Activated T-cell treated with anti-CD3 and anti-CD28 coated beads for 1 hour (primary cell): Measurements from ENCODE around the gene ACTL6B.
"Not testable (repeated sequence)": the region's sequence is repeated elsewhere in the genome, so short reads cannot be mapped to it uniquely, and the experiment has no call there.

ENCODE experiments used
- DNase-seq: peaks from one replicate; pipeline ENCODE4 v3.0.0-alpha.2; 2020; ENCODE audit warnings: low read depth

ACTL6B gene

DNA sequence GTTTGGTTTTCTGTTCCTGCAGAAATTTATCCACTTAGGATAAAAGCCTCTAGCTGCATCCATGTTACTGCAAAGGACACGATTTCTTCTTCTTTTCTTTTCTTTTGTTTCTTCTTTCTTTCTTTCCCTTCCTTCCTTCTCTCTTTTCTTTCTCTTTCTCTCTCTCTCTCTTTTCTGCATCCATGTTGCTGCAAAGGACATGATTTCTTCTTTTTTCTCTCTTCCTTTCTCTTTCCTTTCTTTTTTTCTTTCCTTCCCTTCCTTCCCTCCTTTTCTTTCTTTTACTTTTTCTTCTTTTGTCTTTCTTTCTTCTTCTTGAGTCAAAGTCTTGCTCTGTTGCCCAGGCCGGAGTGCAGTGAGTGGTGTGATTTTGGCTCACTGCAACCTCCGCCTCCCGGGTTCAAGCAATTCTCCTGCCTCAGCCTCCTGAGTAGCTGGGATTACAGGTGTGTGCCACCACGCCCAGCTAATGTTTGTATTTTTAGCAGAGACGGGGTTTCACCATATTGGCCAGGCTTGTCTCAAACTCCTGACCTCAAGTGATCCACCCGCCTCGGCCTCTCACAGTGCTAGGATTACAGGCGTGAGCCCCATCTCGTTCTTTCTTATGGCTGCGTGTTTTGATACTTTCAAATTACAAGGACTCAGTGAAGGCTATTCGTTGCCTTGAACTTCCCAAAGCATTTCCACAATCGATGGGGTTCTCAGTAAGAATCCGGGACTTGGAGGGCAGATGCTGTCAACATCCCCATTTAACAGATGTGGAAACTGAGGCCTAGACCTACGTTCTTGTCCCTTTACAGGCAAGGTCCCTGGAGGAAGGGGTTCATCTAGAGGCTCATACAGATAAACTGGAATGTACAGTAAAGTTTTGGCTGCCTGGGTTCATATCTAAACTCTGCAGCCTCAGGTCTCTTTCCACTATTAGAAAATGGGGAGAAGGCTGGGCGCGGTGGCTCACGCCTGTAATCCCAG is 15.4 kb upstream of the ACTL6B start:
- no peak for DNase-seq

DNA sequence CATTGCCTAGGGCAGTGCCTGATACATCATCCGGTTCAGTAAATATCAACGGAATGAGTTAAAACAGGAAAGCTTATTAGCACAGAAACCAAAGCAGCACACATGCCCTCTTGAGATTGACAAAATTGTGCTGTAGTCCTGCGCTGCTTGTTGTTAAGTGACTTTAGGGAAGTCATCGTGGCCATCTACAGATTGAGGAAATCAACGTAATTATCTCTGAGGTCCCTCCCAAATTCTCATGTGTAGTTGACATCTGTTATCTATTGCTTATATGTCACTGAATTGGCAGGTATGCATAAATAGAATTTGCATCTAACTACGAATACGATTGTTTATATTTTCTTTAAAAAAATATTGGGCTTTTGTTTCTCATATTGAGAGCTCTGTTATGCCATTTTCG is 13.8 kb upstream of the ACTL6B start:
- no peak for DNase-seq

DNA sequence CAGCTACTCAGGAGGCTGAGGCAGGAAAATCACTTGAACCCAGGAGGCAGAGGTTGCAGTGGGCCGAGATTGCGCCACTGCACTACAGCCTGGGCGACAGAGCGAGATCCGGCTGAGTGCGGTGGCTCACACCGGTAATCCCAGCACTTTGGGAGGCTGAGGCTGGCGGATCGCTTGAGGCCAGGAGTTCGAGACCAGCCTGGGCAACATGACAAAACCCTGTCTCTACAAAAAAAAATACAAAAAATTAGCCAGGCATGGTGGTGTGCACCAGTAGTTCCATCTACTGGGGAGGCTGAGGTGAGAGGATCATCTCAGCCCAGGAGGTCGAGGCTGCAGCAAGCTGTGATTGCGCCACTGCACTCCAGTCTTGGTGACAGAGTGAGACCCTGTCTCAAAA is 12.9 kb upstream of the ACTL6B start:
- not testable (repeated sequence) for DNase-seq

DNA sequence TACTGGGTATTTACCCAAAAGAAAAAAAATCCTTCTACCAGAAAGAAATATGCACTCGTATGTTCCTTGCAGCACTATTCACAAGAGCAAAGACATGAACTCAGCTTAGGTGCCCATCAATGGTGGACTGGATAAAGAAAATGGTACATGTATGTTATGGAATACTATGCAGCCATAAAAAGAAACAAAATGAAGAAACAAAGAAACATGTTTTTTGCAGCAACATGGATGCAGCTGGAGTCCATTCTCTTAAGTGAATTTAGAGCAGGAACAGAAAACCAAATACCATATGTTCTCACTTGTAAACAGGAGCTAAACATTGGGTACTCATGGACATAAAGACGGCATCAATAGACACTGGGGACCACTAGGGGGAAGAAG is 11.8 kb upstream of the ACTL6B start:
- DNase-seq, result no peak

DNA sequence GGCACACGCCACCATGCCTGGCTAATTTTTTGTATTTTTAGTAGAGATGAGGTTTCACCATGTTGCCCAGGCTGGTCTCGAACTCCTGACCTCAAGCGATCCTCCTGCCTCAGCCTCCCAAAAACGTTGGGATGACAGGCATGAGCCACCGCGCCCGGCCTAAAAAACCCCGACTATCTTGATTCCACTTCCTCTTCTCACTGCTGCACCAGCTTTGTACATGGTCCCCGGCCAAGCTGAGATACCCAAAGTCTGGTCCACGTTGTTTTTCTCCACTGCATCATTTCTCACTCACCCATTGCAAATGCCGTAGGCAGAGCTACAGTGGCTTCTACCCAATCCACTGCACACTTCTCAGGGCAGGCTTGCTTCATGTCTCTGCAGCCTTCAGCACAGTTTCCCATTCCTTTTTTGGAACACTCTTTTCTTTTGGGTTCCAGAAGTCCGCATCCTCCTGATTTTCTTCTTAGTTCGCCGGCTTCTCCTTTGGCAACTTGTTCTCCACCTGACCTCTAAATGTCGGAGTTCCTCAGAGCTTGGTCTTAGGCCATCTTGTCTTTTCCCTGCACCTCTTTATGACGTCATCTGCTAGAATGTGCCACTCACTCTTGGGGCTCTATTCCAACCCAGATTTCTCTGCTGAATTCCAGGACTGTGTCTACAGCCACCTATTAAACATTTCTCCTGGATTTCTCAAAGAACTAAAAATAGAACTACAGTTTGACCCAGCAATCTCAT is 11.3 kb upstream of the ACTL6B start:
- no peak for DNase-seq

DNA sequence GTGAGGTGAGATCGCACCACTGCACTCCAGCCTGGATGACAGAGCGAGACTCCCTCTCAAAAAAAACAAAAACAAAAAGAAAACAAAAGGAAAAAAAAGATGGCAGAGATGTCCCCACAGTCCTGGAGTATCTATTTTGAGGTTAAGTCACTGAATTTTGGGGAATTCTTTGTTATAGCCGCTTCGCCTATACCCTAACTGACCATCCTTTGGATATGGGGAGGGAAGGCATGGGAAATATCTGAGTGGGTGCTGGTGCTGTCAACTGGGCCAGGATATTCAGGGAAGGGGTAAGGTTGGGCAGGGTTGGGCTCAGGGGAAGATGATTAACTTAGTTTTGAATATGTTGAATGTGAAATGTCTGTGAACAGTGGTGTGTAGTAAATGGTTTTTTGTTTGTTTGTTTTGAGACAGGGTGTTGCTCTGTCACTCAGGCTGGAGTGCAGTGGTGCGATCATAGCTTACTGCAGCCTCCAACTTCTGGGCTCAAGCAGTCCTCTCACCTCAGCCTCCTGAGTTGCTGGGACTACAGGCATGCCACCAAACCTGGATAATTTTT is 9.0 kb upstream of the ACTL6B start:
- no peak for DNase-seq

DNA sequence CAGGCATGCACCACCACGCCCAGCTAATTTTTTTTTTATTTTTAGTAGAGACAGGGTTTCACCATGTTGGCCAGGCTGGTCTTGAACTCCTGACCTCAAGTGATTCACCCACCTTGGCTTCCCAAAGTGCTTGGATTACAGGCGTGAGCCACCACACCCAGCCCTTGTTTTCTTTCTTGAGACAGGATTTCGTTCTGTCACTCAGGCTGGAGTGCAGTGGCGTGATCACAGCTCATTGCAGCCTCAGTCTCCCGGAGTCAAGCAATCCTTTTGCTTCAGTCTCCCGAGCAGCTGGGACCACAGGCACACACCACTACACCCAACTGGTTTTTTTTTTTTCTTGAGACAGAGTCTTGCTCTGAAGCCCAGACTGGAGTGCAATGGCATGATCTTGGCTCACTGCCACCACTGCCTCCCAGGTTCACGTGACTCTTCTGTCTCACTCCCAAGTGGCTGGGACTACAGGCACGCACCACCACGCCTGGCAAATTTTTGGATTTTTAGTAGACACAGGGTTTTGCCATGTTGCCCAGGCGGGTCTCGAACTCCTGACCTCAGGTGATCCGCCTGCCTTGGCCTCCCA is 6.0 kb upstream of the ACTL6B start:
- DNase-seq, result not testable (repeated sequence)

DNA sequence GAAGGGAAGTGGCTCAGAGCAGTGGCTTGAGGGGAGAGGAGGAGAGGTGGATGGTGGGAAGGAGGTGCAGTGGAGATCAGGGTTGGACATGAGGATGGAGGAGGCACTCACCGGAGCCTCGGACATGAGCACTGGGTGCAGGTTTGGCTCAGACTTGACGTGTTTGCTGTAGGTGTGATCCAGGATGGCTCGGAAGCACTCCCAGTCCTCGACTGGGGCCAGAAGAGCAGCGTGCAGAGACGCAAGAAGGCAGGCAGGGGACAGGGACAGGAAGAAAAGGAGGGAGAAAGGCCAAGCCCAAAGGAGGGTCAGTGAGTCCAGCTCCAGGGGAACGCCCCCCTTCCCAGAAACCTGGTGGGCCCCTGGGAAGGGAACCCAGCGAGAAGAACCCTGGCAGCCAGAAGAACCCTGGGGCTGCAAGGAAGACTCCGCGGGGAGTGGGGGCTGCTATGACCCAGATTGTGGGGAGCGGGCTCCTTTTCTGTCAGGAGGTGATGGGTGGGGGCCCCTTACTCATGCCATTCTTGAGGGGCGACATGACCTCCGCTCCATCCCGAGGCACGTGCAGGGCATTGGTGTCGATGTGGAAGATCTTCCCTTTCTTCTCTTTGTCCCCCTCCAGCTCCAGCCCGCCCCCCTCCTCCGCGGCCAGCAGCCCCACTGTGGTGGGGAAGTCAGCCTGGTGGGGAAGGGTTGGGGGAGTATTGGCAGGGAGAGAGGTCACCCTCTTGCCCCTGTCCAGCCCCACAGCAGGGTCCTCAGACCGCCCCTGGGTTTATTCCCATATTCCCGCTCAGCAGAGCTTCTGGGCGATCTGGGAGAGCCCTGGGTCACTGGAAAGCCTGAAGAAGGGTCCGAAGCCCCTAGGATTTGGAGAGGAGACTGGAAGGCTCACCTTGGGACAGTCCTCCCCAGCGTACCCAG is 1.1 kb downstream of the ACTL6B start:
- no peak for DNase-seq

DNA sequence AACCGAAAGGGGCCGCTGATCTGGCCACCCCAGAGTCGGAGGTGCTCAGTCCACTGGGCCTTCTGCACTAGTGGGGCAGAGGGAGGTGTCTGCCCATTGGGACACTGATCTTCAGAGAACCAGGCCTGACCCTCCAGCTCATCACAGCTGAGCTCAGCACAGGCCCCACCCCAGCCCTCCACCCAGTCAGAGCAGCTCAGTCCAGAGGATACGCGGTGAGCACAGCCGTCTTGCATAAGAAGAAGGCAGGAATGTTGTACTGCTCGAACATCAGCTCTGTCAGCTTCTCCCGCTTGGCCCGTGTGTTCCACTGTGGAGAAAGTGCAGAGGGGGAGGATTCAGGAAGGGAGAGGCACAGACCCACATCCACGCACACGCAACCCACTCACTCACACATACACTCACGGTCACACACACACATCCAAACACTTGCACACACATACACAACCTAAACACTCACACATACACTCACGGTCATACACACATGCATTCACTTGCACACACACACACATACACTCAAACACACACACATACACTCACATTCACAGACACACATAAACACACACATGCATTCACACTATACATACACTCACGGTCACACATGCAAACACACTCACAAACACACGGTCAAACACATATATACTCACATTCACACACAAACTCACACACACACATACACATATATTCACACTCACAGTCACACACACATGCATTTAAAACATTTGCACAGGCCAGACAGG is 6.3 kb downstream of the ACTL6B start:
- DNase-seq, result no peak

DNA sequence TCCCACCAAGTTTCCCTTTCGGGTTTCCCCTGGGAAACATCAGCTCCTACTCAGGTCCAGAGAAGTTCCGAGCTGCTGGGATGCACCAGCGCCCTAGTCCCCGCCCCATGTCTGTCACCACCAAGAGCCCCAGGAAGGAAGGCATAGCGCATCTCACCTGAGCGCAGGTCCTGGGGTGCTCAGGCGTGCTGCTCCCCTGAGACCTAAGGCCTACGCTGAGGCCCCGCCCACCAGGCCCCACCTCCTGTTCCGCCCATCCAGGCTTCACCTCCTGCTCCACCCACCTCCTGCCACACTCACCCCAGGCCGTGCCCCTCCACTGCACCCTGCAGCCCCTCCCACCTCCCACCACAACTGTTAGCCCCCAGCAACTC is 13.7 kb downstream of the ACTL6B start:
- DNase-seq, result no peak

DNA sequence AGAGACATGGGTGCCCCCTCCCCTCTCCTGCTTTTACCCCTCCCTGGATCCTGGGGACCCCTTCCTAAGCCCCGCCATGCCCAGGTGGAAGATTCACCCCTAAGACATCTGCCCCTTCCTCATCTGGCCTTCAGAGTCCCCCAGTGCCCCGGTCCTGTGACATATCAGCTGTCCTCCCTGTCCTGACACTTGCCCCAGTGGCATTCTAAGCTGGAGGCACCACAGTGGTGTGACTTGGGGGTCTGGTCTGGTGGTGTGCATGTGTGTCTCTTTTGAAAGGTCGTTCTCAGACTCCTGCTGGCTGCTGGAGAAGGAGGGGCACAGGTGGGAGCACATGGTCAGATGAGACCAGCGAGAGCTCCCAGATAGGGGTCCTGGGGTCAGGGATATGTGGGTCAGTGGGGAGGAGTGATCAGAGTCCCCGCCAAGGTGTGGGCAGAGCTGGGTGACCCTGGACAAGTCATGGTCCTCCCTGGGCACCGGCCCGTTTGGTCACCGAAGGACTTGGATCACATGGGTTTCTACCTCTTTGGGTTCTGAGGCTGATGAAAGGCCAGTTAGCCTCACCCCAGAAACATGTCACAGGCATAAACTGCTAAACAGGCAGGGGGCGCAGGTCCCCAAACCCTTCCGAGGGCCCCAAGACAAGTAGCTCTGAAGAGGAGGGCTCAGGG is 14.3 kb downstream of the ACTL6B start:
- DNase-seq, result no peak

DNA sequence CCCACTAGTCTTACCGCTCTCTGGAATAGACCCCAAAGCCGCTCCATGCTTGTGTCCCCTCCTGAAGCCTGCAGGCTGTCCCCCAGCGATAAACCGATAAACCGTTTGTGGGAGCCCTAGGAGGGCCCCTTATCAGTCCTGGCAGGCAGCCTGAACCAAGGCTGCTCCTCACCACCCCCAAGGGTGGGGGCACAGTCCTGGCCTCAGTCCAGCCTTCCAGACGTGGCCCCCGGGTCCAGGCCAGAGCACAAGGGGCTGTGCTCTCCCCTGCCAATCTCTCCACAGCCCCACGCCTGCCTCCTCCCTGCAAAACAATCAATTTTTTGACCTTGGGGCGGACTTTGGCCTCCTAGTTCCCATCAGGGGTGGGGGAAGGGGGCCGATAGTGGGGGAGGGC is 14.8 kb downstream of the ACTL6B start, which contains the start of gene TFR2:
Gene TFR2, minus strand, starts transcription at position 90 of the 397 bp plus-strand sequence. Its CDS starts 43 bp downstream, at position 47.
- DNase-seq, result no peak

DNA sequence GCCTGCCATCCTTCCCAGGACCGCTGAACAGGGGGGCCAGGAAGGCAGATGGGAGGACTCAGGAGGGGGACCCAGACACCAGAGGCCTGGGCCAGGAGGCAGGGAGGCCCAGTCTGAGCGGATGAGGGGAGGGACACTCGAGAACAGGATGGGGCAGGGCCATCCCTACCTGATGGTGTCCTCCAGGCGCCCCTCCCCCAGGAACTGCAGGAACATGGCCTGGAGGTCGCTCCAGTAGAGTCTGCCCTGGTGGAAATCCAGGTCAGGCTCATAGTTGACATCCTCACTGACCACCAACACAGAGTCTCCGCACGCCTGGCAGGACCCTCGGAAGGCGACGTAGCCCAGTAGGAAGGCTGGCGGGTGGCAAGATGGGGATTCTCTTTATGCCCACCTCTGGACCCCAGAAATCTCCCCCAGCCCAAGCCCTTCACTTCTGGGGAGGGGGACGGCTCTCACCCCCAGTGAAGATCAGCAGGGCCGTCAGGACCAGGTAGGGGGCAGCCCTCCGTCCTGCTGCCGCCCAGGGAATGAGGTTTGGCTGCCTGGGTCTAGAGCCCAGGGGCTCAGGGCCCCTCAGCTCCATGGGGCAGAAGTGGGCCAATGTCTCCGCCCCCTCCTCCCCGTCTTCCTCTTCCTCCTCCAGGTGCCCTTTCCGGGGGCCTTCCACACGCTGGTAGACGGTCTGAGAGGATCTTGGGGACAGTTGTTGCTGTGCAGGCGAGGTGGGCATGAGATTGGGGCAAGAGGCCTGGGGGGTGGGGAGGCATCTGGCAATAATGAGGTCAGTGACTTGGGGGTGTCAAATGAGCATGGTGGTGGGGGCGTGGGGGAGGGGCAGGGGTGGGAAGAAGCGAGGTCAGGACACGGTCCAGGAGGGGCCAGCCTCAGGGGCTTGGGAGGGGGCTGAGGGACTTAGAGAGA is 15.5 kb downstream of the ACTL6B start:
- no peak for DNase-seq

DNA sequence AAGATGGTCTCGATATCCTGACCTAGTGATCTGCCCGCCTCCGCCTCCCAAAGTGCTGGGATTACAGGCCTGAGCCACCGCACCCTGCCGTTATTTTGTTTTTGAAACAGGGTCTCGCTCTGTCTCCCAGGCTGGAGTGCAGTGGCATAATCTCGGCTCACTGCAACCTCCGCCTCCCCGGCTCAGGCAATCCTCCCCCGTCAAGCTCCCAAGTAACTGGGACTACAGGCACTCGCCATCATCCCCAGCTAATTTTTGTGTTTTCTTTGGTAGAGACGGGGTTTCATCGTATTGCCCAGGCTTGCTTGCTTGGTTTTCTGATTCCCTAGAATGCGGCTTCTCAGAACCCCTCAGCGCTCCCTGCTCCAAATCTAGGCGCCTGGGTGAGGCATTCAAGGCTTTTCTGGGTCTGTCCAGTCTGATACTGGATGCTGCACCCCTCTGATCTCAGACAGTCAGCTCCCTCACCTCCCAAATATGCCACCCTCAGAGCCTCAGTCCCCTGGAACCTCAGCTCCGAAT is 16.2 kb downstream of the ACTL6B start:
- no peak for DNase-seq

DNA sequence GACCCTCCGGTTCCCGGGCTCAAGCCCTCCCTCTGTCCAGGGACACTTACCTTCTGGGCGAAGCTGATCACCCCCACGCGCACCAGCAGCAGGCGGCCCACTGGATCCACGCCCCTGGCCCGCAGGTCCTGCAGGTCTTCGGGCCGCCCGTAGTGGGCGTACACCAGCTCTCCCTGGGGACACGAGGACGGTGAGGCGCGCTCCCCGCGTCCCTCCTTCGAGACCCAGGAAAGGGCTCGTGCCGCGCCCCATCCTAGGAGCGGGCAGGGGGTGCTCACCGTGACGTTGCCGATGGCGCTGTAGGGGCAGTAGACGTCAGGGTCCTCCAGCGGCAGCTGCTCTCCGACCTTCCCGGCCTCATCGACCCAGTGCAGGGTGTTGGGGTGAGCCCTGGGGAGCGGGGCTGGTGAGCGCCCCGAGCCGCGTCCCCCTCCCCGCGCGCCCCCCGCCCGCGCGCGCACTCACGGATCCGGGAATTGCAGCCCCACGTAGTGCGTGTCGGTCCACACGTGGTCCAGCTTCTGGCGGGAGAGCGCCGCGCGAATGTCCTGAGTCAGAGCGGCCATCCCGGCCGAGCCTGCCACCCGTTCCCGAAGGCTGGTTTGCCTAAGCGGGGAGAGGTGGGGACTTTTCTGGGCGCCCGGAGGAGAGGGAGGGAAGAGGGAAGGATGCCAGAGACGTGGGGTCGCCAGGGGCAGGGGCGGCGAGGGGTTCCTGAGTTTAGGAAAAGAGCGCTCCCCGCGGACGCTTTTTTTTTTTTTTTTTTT is 23.1 kb downstream of the ACTL6B start:
- peak; percentile 38 for DNase-seq

DNA sequence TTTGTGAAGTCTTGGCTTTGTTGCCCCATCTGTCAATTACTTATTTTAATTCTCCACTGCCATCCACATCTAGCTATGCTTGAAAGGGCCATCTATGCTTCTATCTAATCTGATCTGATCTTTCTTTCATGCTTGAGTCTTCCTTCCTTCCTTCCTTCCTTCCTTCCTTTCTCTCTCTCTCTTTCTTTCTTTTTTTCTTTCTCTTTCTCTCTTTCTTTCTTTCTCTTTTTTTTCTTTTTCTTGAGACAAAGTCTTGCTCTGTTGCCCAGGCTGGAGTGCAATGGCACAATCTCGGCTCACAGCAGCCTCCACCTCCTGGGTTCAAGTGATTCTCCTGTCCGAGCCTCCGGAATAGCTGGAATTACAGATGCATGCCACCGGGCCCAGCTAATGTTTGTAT is 26.2 kb downstream of the ACTL6B start:
- DNase-seq, result no peak

DNA sequence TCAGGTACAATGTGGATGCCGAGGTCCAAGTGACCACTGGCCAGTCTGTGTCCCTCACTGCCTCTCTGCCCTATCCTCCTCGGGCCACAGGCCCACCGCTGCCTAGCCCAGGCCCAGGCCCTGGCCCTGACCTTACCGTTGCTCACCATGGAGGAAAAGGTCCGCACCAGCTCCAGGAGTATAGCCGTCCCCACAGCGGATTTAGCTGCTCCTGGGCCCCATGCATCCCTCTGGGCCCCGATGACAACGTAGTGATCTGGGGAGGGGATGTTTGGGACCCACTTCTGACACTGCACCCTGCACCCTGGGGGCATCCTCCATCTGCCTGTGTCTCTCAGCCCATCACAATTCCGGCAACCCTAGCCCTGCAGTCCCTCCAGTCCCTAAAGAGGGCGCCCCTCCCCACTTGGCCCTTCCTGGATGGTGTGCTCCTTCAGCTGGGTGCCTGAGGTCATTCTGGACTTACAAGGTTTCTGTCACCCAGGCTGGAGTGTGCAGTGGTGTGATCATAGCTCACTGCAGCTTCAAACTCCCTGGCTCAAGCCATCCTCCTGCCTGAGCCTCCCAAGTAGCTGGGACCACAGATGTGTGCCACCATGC is 27.0 kb downstream of the ACTL6B start:
- DNase-seq, result no peak

DNA sequence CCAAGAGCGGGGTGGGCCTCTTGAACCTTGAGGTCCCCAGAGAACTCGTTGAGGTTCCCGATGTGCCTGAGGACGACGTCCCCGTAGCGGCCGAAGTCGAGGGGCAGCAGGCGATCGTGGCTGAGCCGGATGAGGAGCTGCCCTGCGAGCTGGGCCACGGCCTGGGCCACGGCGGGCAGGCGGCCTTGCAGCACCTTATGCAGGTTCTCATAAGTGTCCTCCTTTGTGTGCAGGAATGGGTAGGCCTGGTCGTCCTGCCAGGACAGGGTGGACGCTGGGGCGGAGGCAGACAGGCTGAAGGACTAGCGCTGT is 29.1 kb downstream of the ACTL6B start:
- DNase-seq, result no peak
